Testis (tissue), 2 donors: ENCODE results near the gene NLK.

ENCODE experiments used
- POLR2A ChIP-seq: fragments of 450-650 bp; IDR thresholded peaks from one replicate; pipeline ENCODE4 v1.6.1; 2017; ENCODE audit warnings: antibody characterized with exemption, mild to moderate bottlenecking, moderate library complexity
- TF ChIP-seq, protein P1 (sequence below), 3 experiments: fragments of 450-650 bp in 2 of 3; fragments of 200-600 bp in 1 of 3; sonication (generic) in 1 of 3; IDR thresholded peaks; one replicate each; pipeline ENCODE4 v1.5.1; 2016 to 2019; ENCODE audit warnings: antibody characterized with exemption in 3 of 3, mild to moderate bottlenecking in 2 of 3, moderate library complexity in 1 of 3

DNA sequence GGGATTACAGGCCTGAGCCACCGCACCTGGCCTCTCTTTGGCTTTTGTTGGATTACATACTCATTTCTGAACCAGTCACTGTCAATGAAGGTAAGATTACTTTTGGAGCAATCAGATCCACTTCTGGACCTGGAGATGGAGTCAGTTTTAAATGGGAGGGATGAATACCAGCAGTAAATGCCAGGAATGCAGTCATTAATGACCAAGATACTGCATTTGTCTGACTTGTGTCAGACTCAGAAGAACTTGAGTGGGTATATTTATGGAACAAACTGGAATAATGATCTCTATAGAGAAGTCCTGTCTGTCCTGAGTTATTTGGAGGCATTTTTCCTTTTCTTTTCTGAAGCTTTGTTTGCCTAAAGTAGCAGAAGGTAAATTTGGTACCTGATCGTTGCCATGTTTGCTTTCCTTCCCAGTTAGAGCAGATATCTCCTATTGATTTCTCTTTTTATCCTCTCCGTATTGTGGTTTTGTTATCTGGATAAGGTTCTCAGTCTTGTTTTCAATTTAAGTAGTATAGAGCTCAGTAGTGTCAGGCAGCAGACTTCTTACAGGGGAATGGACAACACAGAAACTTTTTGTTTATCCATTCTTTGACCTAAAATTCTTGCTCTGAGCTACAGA lies 10.7 kb downstream of the NLK start:
- TF ChIP-seq, protein P1, sequence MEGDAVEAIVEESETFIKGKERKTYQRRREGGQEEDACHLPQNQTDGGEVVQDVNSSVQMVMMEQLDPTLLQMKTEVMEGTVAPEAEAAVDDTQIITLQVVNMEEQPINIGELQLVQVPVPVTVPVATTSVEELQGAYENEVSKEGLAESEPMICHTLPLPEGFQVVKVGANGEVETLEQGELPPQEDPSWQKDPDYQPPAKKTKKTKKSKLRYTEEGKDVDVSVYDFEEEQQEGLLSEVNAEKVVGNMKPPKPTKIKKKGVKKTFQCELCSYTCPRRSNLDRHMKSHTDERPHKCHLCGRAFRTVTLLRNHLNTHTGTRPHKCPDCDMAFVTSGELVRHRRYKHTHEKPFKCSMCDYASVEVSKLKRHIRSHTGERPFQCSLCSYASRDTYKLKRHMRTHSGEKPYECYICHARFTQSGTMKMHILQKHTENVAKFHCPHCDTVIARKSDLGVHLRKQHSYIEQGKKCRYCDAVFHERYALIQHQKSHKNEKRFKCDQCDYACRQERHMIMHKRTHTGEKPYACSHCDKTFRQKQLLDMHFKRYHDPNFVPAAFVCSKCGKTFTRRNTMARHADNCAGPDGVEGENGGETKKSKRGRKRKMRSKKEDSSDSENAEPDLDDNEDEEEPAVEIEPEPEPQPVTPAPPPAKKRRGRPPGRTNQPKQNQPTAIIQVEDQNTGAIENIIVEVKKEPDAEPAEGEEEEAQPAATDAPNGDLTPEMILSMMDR (IDR thresholded peaks at IDR 0.05), result no peak
- TF ChIP-seq POLR2A, result no peak
